Cardiac muscle cell (in vitro differentiated cells and primary cell): ENCODE results near the gene SUDS3. TPM values are rescaled to one million over a fixed set of nuclear protein-coding genes. Genes with fewer than 3 reads are reported as not detected.

ENCODE experiments used
- DNase-seq, 2 donors: peaks; one replicate each; pipeline versions ENCODE4 v3.0.0 to v3.0.0-alpha.2; 2010 to 2017; ENCODE audit warnings: low read depth in 1 of 2, low spot score in 1 of 2
- H3K27ac ChIP-seq: fragments of 200-600 bp; sonication (generic); 2 replicates; pipeline ENCODE4 v1.5.1; 2016
- H3K27me3 ChIP-seq: fragments of 200-600 bp; sonication (generic); 2 replicates; pipeline ENCODE4 v1.6.0; 2016; ENCODE audit warnings: control low read depth
- H3K36me3 ChIP-seq: fragments of 200-600 bp; sonication (generic); 2 replicates; pipeline ENCODE4 v1.5.1; 2016; ENCODE audit warnings: control low read depth
- H3K4me1 ChIP-seq: fragments of 200-600 bp; sonication (generic); 2 replicates; pipeline ENCODE4 v1.8.1; 2017; ENCODE audit warnings: low read depth, mild to moderate bottlenecking, mixed run types
- H3K4me3 ChIP-seq: fragments of 200-600 bp; sonication (generic); 2 replicates; pipeline ENCODE4 v1.5.1; 2016; ENCODE audit warnings: mild to moderate bottlenecking
- H3K9me3 ChIP-seq: fragments of 200-600 bp; sonication (generic); 2 replicates; pipeline ENCODE4 v1.5.1; 2017; ENCODE audit warnings: low read depth, mild to moderate bottlenecking, control low read depth
- CTCF ChIP-seq: IDR thresholded peaks from 2 replicates; pipeline ENCODE4 v1.5.1; 2012; ENCODE audit warnings: low read depth, mild to moderate bottlenecking, low read length
- polyA plus RNA-seq: library from polyadenylated mRNA; unstranded; fragments of >200 nt; fragmentation: Nextera tagmentation; extraction: Ambion mirVana; gene quantifications from 2 replicates; pipeline ENCODE4 v1.2.1, GENCODE V29; 2016
- total RNA-seq: library from RNA; depleted of rRNA; stranded (reverse); fragments of >200 nt; gene quantifications from 2 replicates; pipeline ENCODE4 v1.2.3, GENCODE V29; 2016

SUDS3 gene
- total and polyA plus RNA-seq, 2 experiments from 2014 or later = 33.8 to 44.7 TPM

DNA sequence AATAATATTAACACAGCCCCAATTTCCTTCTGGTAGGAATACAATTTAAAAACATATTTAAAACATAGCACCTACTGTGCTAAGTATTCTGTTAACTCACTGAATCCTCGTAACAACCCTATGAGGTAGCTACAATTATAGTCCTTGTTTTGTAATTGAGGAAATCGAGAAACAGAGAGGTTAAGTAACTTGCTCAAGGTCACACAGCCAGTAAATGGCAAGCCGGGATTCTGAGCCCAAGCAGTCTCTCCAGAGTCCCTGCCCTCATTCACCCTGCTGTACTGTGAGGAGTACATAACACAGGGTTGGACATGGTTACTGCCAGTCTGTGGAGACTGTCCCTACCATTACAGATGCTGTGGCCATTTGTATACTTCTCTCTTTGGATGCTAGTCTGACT, 44.3 kb downstream of the SUDS3 start:
- DNase-seq = no peak
- Histone ChIP-seq H3K4me1 (no peaks in the 10 kb centered on the region), H3K27ac (no peak overlapping the region), H3K4me3 (no peak overlapping the region), H3K9me3 (no peaks in the 10 kb centered on the region), H3K36me3 (no peaks in the 10 kb centered on the region), H3K27me3 (no peaks in the 10 kb centered on the region)
- no peak for TF ChIP-seq CTCF

GRCh38 chr12:118424884-118425283, 48.5 kb downstream of the SUDS3 start:
- H3K27me3 ChIP-seq = no peaks in the 10 kb centered on the region
- TF ChIP-seq CTCF = no peak

GRCh38 chr12:118425364-118425763, 49.0 kb downstream of the SUDS3 start:
- peaks cover 4% of the 10 kb centered on the region for H3K4me1 ChIP-seq
- TF ChIP-seq CTCF = no peak

More at GRCh38 chr12:118424884-118425283, 48.5 kb downstream of the SUDS3 start:
- Histone ChIP-seq H3K4me1 (peaks cover 4% of the 10 kb centered on the region), H3K4me3 (no peak overlapping the region), H3K27ac (no peak overlapping the region), H3K9me3 (no peaks in the 10 kb centered on the region), H3K36me3 (no peaks in the 10 kb centered on the region)
- no peak for DNase-seq

DNA sequence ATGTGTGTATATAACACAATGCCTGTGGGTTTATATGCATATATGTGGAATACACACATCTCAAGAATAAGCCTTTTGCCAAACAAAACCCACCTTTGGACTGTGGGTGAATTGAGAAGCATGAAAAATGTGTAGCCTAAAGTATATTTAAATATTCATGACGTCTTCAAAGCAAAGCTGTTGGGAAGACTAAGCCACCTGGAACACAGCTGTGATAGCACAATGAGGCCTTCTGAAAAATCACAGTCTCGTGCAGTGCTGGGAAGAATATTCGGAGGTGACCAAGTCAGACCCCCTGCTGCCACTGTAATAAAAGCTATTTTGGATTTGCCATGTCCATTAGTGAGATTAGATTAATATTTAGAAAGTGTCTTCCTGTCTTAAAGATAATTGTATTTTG, 51.5 kb downstream of the SUDS3 start:
- H3K27me3 ChIP-seq = no peaks in the 10 kb centered on the region
- H3K4me1 ChIP-seq = peaks cover 4% of the 10 kb centered on the region
- H3K4me3 ChIP-seq = no peak overlapping the region
- no peak overlapping the region for H3K27ac ChIP-seq
- no peaks in the 10 kb centered on the region for H3K9me3 ChIP-seq
- no peak for TF ChIP-seq CTCF
- H3K36me3 ChIP-seq = no peaks in the 10 kb centered on the region
- no peak for DNase-seq

More at GRCh38 chr12:118425364-118425763, 49.0 kb downstream of the SUDS3 start:
- Histone ChIP-seq H3K27ac (no peak overlapping the region), H3K4me3 (no peak overlapping the region), H3K36me3 (no peaks in the 10 kb centered on the region), H3K27me3 (no peaks in the 10 kb centered on the region), H3K9me3 (no peaks in the 10 kb centered on the region)
- no peak for DNase-seq

DNA sequence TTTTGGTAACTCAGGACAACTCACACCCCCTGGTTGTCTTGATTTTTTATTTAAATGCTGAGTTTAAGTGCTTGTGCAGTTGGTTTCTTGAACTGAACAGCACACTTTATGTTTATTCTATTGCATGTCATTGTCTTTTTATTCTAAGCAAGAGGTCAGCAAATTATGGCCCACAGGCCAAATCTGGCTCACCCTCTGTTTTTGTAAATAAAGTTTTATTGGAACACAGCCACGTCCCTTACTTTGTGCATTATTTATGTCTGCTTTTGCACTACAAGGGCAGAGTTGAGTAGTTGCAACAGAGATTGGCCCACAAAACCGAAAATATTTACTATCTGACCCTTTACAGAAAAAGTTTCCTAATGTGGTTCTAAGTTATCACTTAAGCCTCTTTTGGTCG, 52.3 kb downstream of the SUDS3 start:
- DNase-seq = no peak
- Histone ChIP-seq H3K27me3 (no peaks in the 10 kb centered on the region), H3K27ac (no peak overlapping the region), H3K9me3 (no peaks in the 10 kb centered on the region), H3K36me3 (no peaks in the 10 kb centered on the region), H3K4me1 (peaks cover 4% of the 10 kb centered on the region), H3K4me3 (no peak overlapping the region)
- TF ChIP-seq CTCF = no peak
